K562 (cell line): Measurements from ENCODE around the gene PLCL1. TPM values are rescaled to one million over a fixed set of nuclear protein-coding genes. Genes with fewer than 3 reads are reported as not detected.

ENCODE experiments used
- CEBPG ChIP-seq, 3 experiments: fragments of 200-800 bp in 1 of 3; sonication (Bioruptor generic) in 1 of 3; sonication (generic) in 1 of 3; formaldehyde crosslinking in 1 of 3; IDR thresholded peaks in 2 of 3; conservative IDR thresholded peaks in 1 of 3; 2 replicates each; pipeline versions ENCODE4 v1.6.1 to v1.8.0; 2016 to 2022; ENCODE audit warnings: missing compliant biosample characterization in 2 of 3, missing genetic modification characterization in 2 of 3, mild to moderate bottlenecking in 1 of 3, missing genetic modification reagents in 1 of 3
- CREM ChIP-seq: IDR thresholded peaks from 2 replicates; pipeline ENCODE4 v1.6.1; 2014; ENCODE audit warnings: antibody characterized with exemption, low read depth
- MYNN ChIP-seq, 2 experiments: sonication (generic); formaldehyde crosslinking in 1 of 2; IDR thresholded peaks; 2 replicates each; pipeline versions ENCODE4 v1.5.0 to v1.6.1; 2016 to 2020; ENCODE audit warnings: antibody characterized with exemption in 1 of 2, missing genetic modification reagents in 1 of 2
- NCOR1 ChIP-seq: fragments of 450-650 bp; IDR thresholded peaks from 2 replicates; pipeline ENCODE4 v1.6.1; 2016; ENCODE audit warnings: mild to moderate bottlenecking, moderate library complexity
- PHB ChIP-seq: fragments of 250-450 bp; sonication (Bioruptor Pico); IDR thresholded peaks from 2 replicates; pipeline ENCODE4 v1.5.0; 2021
- SOX6 ChIP-seq: fragments of 450-650 bp; IDR thresholded peaks from 2 replicates; pipeline ENCODE4 v1.6.1; 2014; ENCODE audit warnings: mild to moderate bottlenecking
- SREBF2 ChIP-seq: sonication (generic); formaldehyde crosslinking; IDR thresholded peaks from 2 replicates; pipeline ENCODE4 v1.4.0; 2020; ENCODE audit warnings: mild to moderate bottlenecking, missing genetic modification reagents
- SRF ChIP-seq, 2 experiments: fragments of 250-450, 450-650 bp in 1 of 2; sonication (Bioruptor Pico) in 1 of 2; sonication (generic) in 1 of 2; formaldehyde crosslinking; IDR thresholded peaks; 2 replicates each; pipeline versions ENCODE4 v1.5.0 to v1.5.1; 2020 to 2022; ENCODE audit warnings: mild to moderate bottlenecking in 1 of 2, missing genetic modification reagents in 1 of 2
- TAF1 ChIP-seq: IDR thresholded peaks from 2 replicates; pipeline ENCODE4 v1.6.1; 2011; ENCODE audit warnings: mild to moderate bottlenecking, low read length, moderate library complexity; ENCODE audit not compliant: insufficient read depth, control insufficient read depth, severe bottlenecking; ENCODE audit errors: extremely low read depth
- TAL1 ChIP-seq: fragments of 450-650 bp; IDR thresholded peaks from 2 replicates; pipeline ENCODE4 v1.6.1; 2016; ENCODE audit warnings: mild to moderate bottlenecking
- ZBED1 ChIP-seq: IDR thresholded peaks from 2 replicates; pipeline ENCODE4 v1.6.1; 2014
- polyA plus RNA-seq, 8 experiments: library from polyadenylated mRNA; depleted of rRNA in 4 of 8; stranded (reverse) in 5 of 8; unstranded in 3 of 8; fragments of >200 nt; fragmentation: Nextera tagmentation in 2 of 8; fragmentation: Illumina TruSeq in 1 of 8; extraction: Ambion mirVana in 2 of 8; extraction: Trizol in 1 of 8; gene quantifications; 2 replicates each; pipeline versions ENCODE4 v1.2.1 to v1.2.3, GENCODE V29; 2011 to 2014; ENCODE audit warnings: inconsistent platforms in 1 of 8, missing spikeins in 1 of 8
- total RNA-seq, 7 experiments: library from RNA; depleted of rRNA in 6 of 7; stranded (reverse); fragments of >200 nt in 6 of 7; fragmentation: Illumina TruSeq in 2 of 7; extraction: Trizol in 2 of 7; gene quantifications; 2 replicates each; pipeline versions ENCODE4 v1.2.1 to v1.2.3, GENCODE V29; 2011 to 2021; ENCODE audit warnings: low replicate concordance in 1 of 7
- TF ChIP-seq, protein P1 (sequence below), 3 experiments: IDR thresholded peaks in 2 of 3; conservative IDR thresholded peaks in 1 of 3; 2 replicates each; pipeline ENCODE4 v1.5.1; 2011 to 2012; ENCODE audit warnings: low read length in 3 of 3, mild to moderate bottlenecking in 3 of 3, control low read depth in 2 of 3, improper control_type of control experiment in 1 of 3, inconsistent platforms in 1 of 3, low read depth in 1 of 3, mixed read lengths in 1 of 3, moderate library complexity in 1 of 3; ENCODE audit not compliant: insufficient read depth in 2 of 3
- TF ChIP-seq, protein P2 (sequence below), 2 experiments: fragments of 450-650 bp; conservative IDR thresholded peaks; 2 replicates each; pipeline ENCODE4 v1.6.1; 2017; ENCODE audit warnings: mild to moderate bottlenecking in 2 of 2, moderate library complexity in 2 of 2
- TF ChIP-seq, protein P3 (sequence below): sonication (generic); formaldehyde crosslinking; IDR thresholded peaks from 2 replicates; pipeline ENCODE4 v1.8.0; 2022; ENCODE audit warnings: mild to moderate bottlenecking, missing genetic modification reagents
- TF ChIP-seq, protein P4 (sequence below): sonication (generic); formaldehyde crosslinking; IDR thresholded peaks from 2 replicates; pipeline ENCODE4 v1.5.0; 2020; ENCODE audit warnings: missing genetic modification reagents
- TF ChIP-seq, protein P5 (sequence below), 3 experiments: fragments of 200-800 bp in 1 of 3; fragments of 250-450 bp in 1 of 3; fragments of 450-650 bp in 1 of 3; sonication (Bioruptor Pico) in 1 of 3; sonication (Bioruptor generic) in 1 of 3; formaldehyde crosslinking in 1 of 3; IDR thresholded peaks; 2 replicates each; pipeline versions ENCODE4 v1.6.1 to v1.8.0; 2016 to 2022; ENCODE audit warnings: mild to moderate bottlenecking in 2 of 3, missing genetic modification characterization in 2 of 3, missing compliant biosample characterization in 1 of 3, moderate library complexity in 1 of 3

PLCL1 gene
- total and polyA plus RNA-seq, 9 of the 15 experiments (the other 6 are each of a cell fraction or from before 2014, with no cell fraction given): 2.0 to 17.7 (median 8.6) TPM

DNA sequence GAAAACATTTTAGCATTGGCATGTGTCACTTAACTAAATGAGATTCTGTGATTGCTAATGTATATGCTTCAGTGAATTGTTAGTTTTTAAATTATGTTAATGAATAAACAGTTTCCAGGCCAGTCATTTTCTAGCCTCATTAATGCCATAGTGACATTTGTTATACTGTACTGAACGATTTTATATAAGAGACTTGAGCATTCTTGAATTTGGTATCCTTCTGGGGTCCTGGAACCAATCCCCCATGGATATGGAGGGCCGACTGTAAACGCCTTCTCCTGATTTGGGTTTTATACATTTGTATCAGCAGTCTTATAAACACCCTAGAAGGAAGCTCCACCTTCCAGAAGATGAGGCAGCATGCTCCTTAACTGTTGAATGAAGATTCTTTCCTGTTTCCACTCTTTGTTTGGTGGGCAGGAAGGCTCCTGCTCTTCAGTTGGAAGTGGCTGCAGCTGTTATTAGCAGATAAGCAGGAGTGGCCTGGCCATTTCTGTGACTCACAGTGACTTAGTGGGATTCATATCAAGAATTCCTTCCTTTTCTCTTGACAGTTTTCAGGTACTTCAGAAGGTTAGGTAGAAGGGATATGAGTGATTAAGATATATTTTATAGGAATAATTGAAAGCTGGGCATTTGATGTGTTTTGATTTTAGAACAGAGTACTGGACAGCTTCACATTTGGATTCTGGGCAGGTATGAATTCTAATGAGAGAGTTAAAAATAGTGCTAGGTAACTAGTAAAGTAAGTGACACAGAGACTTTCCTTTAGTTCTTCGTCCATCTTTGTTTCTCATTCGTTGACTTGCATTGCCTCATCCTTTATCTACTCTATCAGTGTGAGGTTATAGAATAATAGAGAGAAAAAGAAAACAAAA, 124.9 kb downstream of the PLCL1 start (continued):
- TF ChIP-seq, protein P1, sequence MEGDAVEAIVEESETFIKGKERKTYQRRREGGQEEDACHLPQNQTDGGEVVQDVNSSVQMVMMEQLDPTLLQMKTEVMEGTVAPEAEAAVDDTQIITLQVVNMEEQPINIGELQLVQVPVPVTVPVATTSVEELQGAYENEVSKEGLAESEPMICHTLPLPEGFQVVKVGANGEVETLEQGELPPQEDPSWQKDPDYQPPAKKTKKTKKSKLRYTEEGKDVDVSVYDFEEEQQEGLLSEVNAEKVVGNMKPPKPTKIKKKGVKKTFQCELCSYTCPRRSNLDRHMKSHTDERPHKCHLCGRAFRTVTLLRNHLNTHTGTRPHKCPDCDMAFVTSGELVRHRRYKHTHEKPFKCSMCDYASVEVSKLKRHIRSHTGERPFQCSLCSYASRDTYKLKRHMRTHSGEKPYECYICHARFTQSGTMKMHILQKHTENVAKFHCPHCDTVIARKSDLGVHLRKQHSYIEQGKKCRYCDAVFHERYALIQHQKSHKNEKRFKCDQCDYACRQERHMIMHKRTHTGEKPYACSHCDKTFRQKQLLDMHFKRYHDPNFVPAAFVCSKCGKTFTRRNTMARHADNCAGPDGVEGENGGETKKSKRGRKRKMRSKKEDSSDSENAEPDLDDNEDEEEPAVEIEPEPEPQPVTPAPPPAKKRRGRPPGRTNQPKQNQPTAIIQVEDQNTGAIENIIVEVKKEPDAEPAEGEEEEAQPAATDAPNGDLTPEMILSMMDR (IDR thresholded peaks at IDR 0.05 in 2 of 3, conservative IDR thresholded peaks at IDR 0.05 in 1 of 3; ENCODE audit: insufficient read depth in 2 of 3, low read depth in 1 of 3, low read length in 3 of 3): no peak
- TF ChIP-seq, protein P2, sequence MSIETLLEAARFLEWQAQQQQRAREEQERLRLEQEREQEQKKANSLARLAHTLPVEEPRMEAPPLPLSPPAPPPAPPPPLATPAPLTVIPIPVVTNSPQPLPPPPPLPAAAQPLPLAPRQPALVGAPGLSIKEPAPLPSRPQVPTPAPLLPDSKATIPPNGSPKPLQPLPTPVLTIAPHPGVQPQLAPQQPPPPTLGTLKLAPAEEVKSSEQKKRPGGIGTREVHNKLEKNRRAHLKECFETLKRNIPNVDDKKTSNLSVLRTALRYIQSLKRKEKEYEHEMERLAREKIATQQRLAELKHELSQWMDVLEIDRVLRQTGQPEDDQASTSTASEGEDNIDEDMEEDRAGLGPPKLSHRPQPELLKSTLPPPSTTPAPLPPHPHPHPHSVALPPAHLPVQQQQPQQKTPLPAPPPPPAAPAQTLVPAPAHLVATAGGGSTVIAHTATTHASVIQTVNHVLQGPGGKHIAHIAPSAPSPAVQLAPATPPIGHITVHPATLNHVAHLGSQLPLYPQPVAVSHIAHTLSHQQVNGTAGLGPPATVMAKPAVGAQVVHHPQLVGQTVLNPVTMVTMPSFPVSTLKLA (conservative IDR thresholded peaks at IDR 0.05): peak; percentile 24 to 62; a peak in 2 of 4 replicates
- peak; percentile 89 for TF ChIP-seq NCOR1
- peak in 1 of 2 experiments; percentile 59; a peak in 1 of 4 replicates for TF ChIP-seq SRF (CRISPR knock-in tag; IDR thresholded peaks at IDR 0.05)
- TF ChIP-seq SOX6: peak; percentile 94
- TF ChIP-seq SREBF2 (CRISPR knock-in tag): no peak
- peak; percentile 61; the same call in 1 of the 2 replicates for TF ChIP-seq CREM
- TF ChIP-seq TAL1: peak; percentile 92
- peak; percentile 17; the same call in 1 of the 2 replicates for TF ChIP-seq CEBPG (CRISPR knock-in tag; IDR thresholded peaks at IDR 0.05)
- TF ChIP-seq CEBPG (tag; conservative IDR thresholded peaks at IDR 0.05 in 1 of 2, IDR thresholded peaks at IDR 0.05 in 1 of 2): peak; percentile 67 to 90
- TF ChIP-seq ZBED1: peak; percentile 81; the same call in 1 of the 2 replicates
- TF ChIP-seq TAF1: peak; percentile 56
- no peak for TF ChIP-seq PHB
- TF ChIP-seq, protein P3, sequence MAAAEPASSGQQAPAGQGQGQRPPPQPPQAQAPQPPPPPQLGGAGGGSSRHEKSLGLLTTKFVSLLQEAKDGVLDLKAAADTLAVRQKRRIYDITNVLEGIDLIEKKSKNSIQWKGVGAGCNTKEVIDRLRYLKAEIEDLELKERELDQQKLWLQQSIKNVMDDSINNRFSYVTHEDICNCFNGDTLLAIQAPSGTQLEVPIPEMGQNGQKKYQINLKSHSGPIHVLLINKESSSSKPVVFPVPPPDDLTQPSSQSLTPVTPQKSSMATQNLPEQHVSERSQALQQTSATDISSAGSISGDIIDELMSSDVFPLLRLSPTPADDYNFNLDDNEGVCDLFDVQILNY (CRISPR knock-in tag): no peak
- TF ChIP-seq, protein P4, sequence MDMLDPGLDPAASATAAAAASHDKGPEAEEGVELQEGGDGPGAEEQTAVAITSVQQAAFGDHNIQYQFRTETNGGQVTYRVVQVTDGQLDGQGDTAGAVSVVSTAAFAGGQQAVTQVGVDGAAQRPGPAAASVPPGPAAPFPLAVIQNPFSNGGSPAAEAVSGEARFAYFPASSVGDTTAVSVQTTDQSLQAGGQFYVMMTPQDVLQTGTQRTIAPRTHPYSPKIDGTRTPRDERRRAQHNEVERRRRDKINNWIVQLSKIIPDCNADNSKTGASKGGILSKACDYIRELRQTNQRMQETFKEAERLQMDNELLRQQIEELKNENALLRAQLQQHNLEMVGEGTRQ (CRISPR knock-in tag): no peak
- TF ChIP-seq MYNN (IDR thresholded peaks at IDR 0.05): peak; percentile 63; the same call in 1 of the 2 replicates
- TF ChIP-seq MYNN (CRISPR knock-in tag; IDR thresholded peaks at IDR 0.05): no peak
- TF ChIP-seq, protein P5, sequence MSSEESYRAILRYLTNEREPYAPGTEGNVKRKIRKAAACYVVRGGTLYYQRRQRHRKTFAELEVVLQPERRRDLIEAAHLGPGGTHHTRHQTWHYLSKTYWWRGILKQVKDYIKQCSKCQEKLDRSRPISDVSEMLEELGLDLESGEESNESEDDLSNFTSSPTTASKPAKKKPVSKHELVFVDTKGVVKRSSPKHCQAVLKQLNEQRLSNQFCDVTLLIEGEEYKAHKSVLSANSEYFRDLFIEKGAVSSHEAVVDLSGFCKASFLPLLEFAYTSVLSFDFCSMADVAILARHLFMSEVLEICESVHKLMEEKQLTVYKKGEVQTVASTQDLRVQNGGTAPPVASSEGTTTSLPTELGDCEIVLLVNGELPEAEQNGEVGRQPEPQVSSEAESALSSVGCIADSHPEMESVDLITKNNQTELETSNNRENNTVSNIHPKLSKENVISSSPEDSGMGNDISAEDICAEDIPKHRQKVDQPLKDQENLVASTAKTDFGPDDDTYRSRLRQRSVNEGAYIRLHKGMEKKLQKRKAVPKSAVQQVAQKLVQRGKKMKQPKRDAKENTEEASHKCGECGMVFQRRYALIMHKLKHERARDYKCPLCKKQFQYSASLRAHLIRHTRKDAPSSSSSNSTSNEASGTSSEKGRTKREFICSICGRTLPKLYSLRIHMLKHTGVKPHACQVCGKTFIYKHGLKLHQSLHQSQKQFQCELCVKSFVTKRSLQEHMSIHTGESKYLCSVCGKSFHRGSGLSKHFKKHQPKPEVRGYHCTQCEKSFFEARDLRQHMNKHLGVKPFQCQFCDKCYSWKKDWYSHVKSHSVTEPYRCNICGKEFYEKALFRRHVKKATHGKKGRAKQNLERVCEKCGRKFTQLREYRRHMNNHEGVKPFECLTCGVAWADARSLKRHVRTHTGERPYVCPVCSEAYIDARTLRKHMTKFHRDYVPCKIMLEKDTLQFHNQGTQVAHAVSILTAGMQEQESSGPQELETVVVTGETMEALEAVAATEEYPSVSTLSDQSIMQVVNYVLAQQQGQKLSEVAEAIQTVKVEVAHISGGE (CRISPR knock-in tag; IDR thresholded peaks at IDR 0.05): no peak
